ENCODE measurements around the gene DEFB114.

The DEFB114 gene

DNA sequence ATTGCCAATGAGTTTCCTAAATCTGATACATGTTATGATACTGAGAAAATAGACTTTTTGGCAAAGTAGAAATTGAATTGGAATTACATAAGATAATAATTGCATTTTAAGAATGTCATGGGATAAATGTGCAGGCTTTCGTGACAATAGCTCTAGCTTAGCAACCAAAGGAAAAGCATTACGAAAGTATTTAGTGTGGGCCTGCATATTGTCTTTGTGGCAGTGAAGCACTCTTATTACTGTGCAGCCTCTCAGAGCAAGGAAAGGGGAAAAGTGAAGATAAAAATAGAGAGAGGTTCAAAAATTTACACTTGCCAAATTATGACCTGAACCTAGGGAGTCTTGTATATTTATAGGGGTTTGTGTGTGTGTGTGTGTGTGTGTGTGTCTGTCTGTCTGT lies 18.1 kb upstream of the DEFB114 start:
- DNase-seq (ENCODE audit: insufficient read length, low spot score): no peak
- TF ChIP-seq, protein P1, sequence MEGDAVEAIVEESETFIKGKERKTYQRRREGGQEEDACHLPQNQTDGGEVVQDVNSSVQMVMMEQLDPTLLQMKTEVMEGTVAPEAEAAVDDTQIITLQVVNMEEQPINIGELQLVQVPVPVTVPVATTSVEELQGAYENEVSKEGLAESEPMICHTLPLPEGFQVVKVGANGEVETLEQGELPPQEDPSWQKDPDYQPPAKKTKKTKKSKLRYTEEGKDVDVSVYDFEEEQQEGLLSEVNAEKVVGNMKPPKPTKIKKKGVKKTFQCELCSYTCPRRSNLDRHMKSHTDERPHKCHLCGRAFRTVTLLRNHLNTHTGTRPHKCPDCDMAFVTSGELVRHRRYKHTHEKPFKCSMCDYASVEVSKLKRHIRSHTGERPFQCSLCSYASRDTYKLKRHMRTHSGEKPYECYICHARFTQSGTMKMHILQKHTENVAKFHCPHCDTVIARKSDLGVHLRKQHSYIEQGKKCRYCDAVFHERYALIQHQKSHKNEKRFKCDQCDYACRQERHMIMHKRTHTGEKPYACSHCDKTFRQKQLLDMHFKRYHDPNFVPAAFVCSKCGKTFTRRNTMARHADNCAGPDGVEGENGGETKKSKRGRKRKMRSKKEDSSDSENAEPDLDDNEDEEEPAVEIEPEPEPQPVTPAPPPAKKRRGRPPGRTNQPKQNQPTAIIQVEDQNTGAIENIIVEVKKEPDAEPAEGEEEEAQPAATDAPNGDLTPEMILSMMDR (IDR thresholded peaks at IDR 0.05; ENCODE audit: insufficient read depth, missing control alignments): no peak
- no peak for FAIRE-seq

DNA sequence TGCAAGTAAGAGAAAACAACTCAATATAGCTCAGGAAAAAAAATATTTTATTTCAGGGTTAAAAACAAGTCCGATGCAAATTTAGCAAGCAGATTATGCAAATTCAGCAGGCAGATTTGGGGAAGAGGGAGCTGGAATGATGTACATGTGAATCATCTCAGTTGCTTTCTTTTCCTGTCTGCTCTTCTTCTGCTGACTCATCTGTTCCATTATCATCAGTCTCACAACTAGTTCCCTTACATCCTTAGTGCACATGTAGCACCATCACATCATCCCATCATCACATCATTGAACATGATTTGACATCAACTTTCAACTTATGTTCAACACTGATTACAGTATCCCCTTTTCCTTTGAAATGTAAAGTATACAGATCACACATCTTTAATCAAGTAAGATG lies 16.9 kb upstream of the DEFB114 start:
- TF ChIP-seq, protein P1 (IDR thresholded peaks at IDR 0.05; ENCODE audit: insufficient read depth, missing control alignments): no peak
- FAIRE-seq (no peak), DNase-seq (ENCODE audit: insufficient read length, low spot score) (no peak)

DNA sequence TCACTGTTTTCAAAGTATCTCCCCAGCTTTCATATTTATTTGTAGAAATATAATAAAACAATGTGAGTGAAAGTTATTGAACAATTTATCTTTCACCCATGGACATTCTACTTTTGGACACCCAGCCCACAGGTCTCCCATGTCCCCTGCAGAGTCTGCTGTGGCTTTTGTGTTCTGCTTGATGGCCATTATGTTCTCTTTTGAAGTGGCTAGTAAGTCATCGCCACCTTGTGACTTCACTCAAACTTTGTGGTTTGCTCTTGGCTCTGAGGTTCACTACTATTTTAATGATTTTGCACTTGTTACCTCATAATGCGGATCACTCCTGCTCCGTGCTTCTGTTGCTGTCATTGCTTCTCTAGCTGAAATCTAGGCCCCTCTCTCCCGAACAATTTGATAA lies 15.6 kb upstream of the DEFB114 start:
- TF ChIP-seq, protein P1 (IDR thresholded peaks at IDR 0.05; ENCODE audit: insufficient read depth, missing control alignments): no peak
- FAIRE-seq: no peak
- DNase-seq (ENCODE audit: insufficient read length, low spot score): no peak

DNA sequence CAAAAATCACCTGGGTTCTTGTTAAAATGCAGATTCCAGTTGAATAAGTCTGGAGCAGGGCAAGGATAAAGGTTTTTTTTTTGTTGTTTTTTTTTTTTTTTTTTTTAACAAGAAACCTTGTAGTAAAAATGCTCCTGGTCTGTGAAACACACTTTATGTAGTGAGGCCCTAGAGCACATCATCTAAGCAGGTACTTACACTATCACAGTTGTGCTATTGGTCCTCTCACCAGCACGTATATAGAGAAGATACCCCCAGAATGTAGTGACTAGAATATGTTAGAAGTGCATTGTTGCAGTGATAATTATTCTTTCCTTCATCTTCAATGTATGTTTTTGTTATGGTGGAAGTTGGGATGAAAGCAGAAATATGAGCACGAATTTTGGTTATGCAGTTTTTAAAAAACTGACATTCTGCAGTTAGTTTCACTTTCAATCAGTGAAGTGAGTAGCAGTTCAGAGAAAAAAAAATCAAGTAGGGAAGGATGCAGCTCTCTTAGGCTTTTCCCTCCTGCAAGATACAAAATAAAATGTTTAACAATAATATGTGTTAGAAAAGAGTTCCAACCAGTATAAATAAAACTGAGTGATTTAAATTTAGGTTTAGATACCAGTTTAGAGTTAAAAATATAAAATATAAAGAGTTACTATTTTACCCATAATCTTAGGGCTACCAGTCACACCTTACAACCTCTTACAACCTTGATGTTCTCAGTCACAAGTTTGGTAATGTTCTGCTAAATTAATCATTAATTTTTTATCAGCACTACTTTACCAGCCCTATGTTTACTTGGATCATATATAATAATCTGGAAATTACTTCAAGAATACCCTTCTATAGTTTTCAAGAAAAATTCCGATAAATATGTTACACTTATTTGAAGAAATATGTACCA lies 14.6 kb upstream of the DEFB114 start:
- TF ChIP-seq, protein P1 (IDR thresholded peaks at IDR 0.05; ENCODE audit: insufficient read depth, missing control alignments): no peak
- FAIRE-seq (no peak), DNase-seq (ENCODE audit: insufficient read length, low spot score) (no peak)

DNA sequence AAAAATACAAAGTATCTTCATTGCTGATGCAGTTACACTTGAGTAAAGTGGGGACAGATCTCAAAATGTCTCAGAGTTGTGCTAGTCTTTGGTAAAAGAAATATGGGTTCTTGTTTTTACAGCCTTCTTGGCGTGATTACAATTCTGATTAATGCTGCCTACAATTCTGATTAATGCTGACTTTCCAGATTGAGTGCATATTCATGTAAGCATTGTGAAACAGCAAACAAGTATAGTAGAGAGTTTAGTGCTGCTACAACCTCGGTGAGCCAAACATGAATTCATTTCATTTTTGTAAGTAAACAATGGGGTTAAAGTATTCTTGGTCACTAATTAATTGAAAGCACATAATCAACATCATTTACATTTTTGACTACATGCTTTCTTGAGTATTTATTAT lies 5.6 kb upstream of the DEFB114 start, which contains the start of gene DEFB113:
Gene DEFB113 (minus strand): TSS at position 21 of the 400 bp plus-strand sequence. CDS start 0 bp downstream, at position 21.
- FAIRE-seq (no peak), DNase-seq (ENCODE audit: insufficient read length, low spot score) (no peak)
- TF ChIP-seq, protein P1 (IDR thresholded peaks at IDR 0.05; ENCODE audit: insufficient read depth, missing control alignments): no peak

DNA sequence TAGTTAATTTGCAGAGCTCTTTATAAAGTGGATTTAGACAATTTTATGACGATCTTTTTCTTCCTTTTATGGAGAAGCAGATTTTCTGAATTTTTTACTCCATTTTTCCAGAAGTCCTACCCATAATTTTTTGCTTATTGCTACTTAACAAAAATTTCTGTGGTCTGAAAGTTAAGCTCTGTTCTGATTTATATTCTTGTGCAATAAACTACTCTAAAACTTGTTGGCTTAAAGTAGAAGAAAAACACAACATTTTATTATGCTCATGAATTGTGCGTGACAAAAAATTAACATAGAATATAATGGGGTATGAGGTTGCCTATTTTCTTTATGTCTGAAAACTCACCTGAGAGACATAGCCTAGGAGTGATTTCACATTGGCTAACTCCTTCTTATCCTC lies 2.9 kb upstream of the DEFB114 start:
- TF ChIP-seq, protein P1 (IDR thresholded peaks at IDR 0.05; ENCODE audit: insufficient read depth, missing control alignments): no peak
- DNase-seq (ENCODE audit: insufficient read length, low spot score): no peak
- FAIRE-seq: no peak

DNA sequence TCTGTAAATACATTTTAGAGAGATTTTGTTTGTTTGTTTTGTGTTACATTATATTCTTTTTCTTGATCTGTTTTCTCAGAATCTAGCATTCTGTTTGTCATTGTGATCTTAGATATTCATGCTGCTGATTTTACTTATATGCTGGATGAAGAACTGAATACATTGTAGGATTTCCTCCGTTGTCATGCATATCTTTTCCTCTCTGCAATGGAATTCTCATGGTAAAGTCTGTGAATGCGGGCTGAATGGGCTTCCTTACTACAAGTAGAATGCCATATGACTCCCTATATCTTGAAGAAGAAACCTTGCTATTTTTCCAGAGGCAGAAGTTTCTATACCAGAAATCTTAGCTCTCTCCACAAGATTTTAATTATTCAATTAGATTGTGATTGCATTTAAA lies 2.4 kb upstream of the DEFB114 start:
- TF ChIP-seq, protein P1 (IDR thresholded peaks at IDR 0.05; ENCODE audit: insufficient read depth, missing control alignments): no peak
- FAIRE-seq: no peak

More for the DNA sequence above, 2.4 kb upstream of the DEFB114 start:
- no peak for DNase-seq (ENCODE audit: insufficient read length, low spot score)
